ENCODE data around the gene SHISA7.
"Not testable (repeated sequence)": the region's sequence is repeated elsewhere in the genome, so short reads cannot be mapped to it uniquely, and the experiment has no call there.

SHISA7 gene

DNA sequence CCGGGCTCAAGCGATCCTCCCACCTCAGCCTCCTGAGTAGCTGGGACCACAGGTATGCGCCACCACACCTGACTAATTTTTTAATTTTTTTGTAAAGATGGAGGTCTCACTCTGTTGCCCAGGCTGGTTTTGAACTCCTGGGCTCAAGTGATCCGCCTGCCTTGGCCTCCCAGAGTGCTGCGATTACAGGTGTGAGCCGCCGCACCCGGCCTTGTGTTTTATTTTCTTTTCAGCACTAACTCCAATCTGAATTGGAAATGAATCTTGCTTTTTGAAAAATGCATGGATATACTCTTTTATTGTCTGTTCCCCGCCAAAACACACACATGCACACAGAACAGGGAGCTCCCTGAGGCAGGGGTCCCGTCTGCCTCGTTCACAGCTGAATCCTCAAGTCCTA, 19.6 kb upstream of the SHISA7 start:
- no peak for DNase-seq

DNA sequence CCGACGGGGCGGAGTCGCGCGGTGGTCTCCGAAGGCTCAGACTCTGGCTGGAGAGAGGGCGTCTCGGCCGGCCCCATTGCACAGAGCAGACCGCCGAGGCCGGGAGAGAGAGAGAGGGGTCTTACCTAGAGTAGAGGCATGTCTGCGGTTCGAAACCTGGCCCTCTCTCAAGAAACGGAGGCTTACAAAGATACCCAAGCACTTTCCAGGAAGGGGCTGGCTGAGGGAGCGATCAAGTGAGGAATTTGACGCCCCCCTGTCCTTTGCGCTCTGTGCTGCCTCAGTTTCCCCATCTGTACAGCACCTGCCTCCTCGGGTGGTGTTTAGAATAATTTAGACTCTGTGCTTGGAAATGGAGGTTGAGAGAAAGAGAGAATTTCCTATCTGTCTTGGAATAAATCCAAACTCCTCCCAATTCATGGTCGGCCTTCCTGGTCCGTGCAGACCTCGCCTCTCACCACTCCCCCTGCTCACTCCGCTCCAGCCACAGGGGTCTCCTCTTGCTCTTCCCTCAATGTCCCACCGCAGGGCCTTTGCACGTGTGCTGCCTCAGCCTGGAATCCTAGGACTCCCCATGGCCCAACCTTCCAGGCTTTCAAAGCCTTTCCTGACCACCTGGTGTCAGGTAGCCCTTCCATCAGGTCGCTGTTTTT, 19.0 kb upstream of the SHISA7 start:
- DNase-seq: no peak

DNA sequence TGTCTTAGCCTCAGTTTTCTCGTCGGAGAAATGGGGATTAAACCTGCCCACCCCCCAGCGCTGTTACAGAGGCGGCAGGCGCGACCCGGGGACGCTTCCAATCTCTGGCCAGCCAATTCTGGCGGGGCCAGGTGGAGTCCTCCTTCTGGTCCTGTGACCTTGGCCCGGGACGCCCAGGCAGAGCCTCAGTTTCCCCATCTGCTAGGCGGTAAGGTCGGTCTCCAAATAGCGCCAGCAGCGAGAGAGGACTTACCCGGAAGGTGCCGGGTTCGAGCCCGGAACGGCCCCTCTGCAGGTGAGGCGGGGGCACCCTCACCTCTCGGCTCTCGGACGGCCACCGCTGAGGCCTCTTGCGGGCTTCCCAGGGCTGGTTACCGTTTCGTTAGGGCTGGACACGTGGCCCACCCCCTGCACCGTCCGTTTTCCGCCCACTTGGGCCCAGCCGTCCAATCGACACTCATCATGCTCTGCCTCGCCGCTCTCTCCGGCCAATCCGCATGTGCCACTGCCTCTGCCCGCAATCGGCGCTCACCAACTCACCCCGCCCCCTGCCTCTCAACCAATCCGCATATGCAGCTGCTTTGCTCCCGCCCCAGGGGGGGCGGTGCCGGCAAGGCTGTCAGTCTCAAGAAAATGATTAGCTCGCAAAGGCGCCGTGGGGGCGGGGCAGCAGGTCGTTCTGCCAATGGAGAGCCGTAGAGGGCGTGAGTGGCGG, 18.3 kb upstream of the SHISA7 start, which contains the start of gene ISOC2:
Gene ISOC2, minus strand, starts transcription at position 384 of the 715 bp plus-strand sequence. CDS start 5,156 bp downstream, outside the sequence.
- DNase-seq: peak; percentile 99

DNA sequence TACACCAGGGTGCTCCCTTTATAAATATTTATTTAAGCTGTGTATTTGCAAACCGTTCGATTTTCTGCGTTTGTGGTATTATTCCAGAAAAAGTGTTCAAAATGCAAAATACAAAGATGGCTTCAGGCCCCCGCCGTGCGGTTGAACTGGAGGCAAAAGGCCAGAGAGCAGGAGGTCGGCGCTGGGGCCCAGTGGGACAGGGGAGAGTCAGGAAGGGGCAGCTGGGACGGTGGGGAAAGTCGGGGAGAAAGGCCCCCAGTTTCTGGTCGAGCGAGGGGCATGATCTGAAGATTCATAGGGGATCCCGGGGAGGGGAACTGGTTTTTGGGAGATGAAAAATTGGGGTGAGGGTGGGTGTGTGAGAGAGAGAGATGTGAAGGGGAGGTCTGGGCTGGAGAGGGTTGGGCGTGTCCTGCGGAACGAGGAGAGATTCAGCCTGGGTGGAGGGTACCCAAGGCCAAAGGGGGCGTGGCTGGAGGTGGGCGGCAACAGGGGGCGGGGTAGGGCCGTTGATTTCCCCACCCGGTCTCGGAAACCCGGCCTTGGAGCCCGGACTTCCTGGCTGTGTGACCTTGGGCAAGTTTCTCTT, 17.7 kb upstream of the SHISA7 start:
- peak; percentile 43 for DNase-seq

DNA sequence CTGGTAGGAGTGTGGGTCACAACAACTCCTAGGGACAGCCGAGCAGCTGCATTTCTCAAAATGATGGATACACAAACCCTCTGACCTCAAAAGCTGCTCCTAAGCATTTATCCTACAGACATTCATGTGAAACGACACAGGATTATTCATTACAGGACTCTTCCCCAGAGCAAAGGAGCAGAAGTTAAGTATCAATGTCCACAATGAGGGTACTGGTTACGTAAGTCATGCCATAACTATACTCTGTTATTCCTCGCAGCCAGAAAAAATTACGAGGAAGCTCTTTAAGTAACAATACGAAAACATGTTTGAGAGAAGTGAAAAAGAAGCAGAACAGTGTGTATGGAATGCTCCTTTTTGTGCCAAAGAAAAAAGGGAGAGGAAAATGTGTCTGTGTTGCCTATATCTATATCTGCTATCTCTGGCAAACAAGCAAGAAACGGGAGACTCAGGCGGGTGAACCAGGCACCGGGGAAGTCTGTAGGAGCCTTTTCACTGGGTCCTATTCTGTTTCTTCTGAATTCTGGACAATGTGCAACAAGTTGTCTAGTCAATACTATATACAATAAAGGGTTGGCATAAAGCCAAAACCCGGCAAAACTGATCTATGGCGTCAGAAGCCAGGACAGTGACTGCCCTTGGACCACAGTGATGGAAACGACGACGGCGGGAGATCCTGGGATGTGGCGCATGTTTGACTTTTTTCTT, 17.0 kb upstream of the SHISA7 start:
- no peak for DNase-seq

DNA sequence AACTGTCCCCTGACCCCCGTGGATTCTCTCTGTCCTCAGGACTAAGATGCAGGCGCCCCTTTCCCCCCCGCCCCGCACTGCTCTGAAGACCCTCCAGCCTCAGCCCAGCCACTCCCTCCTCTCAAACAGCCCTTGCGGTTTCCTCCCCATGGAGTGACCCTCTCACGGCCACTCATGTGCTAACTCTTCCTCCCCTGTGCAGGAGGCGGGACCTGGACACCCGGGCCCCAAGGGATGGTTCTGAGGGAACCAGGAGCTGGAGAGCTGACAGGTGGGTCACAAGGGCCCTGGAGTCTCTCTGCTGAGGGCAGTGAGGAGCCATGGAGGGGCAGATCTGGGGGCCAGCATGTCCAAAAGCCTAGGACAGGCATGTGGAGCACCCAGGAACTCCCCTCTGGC, 16.4 kb upstream of the SHISA7 start:
- no peak for DNase-seq

DNA sequence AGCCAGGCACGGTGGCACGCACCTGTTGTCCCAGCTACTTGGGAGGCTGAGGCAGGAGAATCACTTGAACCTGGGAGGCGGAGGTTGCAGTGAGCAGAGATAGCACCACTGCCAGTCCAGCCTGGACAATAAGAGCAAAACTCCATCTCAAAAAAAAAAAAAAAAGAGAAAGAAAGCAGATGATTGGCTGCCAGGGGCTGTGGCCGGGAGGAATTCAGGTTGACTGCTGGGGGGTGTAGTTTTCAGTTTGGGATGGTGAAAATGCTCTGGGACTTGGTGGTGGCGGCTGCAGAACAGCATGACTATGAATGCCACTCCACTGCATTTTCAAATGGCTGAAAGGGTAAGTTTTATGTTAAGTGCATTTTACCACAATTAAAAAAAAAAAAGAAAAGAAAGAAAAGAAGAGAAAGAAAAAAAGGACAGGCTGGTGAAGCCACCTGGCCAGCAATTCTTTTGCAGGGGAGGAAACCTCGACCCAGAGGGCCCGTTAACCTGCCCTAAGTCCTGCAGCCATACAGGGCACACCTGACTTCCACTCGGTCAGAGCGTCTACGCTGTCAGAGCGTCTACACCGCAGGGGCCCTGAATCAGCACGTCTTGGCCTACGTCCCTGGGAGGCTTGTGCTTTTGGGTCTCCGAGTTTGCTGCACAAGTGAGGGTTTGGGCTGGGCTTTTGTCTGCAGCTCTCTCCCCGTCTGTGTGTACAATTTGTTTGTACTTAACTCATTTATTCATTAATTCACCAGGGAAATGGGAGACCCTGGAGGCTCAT, 14.8 kb upstream of the SHISA7 start:
- no peak for DNase-seq

DNA sequence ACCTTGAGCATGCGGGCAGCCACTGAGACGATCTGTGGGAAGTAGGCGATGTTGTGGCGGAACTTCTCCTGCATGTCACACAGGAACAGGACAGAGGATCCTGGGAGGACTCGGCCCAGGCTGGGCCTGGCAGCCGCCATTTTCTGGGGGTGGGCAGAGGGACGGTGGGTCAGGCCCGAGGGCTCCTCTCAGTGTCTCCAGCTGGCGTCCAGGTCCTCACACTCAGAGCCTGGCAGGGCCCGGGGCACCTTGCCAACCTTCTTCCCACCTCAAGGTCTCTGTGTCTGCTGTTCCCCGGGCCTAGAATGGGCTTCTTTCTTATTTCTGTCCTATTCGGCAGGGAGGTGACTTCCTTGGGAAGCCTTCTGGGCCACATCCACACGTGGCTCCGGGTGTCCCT, 13.2 kb upstream of the SHISA7 start:
- DNase-seq: no peak

DNA sequence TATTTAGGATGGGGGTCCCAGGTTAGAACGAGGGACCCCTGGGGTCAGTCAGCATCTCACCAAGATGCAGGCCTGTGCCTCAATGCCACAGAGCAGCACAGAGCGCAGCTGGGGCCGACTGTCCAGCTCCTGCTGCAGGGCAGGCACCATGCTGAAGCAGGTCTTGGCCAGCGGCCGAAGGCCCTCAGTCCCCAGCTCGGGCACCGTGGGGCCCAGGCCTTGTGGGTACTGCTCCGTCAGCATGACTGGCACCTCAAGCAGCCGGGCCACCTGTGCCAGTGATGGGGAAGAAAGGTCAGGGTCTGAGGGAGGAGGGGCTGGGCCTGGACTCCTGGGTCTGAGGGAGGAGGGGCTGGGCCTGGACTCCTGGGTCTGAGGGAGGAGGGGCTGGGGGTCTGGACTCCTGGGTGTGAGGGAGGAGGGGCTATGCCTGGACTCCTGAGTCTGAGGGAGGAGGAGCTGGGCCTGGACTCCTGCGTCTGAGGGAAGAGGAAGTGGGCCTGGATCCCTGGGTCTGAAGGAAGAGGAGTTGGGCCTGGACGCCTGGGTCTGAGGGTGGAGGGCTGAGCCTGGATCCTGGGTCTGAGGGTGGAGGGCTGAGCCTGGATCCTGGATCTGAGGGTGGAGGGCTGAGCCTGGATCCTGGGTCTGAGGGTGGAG, 12.6 kb upstream of the SHISA7 start:
- no peak for DNase-seq

DNA sequence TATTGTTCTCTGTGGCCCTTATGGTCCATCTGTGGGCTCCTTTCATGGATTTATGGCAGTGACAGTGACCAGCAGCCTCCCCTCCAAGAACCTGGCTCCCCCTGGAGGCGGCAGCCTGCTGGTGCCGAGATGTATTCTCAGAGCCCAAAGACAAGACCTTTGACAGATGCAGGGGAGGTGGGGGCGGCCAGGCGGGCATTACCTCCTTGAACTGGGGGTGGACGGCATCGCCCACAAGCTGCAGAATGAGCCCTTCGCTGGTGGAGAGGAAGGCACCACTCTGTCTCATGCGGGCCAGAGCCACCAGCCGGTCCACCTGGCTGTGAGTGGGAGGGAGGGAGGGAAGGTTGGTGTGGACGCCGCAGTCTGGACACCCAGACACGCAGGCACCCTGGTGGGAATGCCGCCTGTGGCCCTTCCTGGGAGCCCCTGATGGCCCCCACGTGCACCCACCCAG, 11.7 kb upstream of the SHISA7 start:
- DNase-seq: no peak

DNA sequence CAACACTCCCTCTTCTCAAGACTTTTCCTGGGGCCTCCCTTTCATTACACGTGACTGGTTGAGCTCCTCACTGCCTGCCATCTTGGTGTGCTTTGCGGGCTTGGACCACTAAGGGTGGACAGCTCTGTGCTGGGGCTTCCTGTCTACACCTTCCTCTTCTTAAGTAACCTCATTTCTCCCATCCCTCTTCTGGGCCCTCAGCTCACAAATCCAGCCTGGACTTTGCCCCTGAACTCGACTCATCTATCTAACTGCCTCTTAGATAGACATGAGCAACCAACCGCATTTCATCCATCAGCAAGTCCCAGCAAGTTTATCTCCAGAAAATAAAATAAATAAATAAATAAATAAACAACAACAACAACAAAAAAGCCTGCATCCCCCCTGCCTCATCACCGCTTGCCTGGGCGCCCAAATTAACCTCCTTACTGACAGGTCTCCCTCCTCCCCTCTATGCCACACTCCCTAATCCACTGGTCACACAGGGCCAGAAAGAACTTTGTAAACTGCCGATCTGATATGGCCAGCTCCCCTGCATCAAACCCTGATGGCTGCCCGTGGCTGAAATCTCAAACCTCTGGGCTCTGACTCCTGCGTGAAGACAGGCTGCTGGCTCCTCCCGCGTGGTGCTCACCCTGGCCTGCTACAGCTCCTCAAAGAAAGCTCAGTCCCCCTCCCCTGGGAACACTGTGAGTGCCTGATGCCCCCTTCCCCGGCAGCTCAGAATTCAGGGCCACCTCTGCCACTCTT, 10.6 kb upstream of the SHISA7 start:
- no peak for DNase-seq

DNA sequence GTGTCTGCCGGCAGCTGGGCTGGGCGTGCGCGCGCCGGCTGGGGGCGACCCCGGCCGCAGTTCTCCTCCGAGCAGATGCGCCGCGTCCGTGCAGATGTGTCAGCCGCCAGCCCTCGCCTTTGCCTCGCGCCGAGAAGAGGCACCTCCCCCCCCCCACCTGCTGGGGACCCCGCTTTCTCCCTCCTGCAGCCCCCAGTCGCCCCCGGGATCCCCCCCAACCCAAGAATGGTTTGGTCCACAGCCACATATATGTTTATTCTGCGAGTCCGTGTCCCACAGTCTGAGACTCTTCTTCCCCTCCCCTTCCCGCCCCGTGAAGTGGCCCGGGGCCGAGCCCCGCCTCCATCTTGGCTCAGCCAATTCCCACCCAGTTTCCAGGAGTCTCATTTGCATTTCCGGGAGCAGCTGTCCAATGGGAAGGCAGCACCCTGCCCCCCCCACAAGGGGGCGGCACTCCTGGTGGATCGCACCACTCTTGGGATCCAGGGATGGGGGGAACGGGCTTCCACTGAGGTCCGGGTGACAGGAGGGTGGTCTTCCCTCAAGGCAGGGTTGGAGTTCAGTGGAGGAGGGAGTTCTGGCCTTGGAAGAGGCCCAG, 9.7 kb upstream of the SHISA7 start:
- peak; percentile 80 for DNase-seq

DNA sequence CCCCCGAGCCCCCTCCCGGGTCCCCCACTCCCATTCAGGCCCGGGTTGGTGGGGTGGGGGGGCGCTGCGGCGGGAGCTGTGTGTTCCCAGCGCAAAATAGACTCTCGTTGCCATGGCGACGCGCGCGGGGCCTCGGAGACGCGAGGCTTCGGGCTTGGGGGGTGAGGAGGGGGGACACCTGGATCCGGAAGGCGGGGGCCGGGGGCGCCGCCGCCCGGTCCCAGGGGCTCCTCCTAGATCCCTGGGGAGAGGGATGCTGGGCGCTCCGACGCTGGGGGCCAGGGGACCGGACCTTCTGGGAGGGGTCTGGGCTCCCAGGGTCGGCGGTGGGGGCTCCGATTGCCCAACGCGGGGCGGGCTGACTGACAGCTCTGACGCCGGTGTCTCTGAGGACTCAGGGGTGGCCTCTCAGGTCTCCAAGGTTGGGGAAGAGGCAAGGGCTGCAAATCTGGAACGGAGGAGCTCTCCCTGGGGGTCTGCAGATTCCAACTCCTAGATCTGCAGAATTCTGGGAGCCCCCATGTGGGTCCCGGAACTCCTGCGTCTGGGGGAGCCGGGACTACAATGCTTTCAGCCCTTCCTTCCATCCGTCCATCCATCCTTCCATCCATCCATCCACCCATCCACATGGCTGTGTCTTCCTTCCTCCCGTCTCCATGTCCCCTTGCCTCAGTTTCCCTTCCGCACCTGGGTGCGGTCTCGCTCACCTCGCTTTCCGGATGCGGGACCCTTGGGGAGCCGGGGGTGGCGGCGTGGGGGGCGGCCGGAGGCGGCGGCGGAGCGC, 9.1 kb upstream of the SHISA7 start:
- DNase-seq: no peak

DNA sequence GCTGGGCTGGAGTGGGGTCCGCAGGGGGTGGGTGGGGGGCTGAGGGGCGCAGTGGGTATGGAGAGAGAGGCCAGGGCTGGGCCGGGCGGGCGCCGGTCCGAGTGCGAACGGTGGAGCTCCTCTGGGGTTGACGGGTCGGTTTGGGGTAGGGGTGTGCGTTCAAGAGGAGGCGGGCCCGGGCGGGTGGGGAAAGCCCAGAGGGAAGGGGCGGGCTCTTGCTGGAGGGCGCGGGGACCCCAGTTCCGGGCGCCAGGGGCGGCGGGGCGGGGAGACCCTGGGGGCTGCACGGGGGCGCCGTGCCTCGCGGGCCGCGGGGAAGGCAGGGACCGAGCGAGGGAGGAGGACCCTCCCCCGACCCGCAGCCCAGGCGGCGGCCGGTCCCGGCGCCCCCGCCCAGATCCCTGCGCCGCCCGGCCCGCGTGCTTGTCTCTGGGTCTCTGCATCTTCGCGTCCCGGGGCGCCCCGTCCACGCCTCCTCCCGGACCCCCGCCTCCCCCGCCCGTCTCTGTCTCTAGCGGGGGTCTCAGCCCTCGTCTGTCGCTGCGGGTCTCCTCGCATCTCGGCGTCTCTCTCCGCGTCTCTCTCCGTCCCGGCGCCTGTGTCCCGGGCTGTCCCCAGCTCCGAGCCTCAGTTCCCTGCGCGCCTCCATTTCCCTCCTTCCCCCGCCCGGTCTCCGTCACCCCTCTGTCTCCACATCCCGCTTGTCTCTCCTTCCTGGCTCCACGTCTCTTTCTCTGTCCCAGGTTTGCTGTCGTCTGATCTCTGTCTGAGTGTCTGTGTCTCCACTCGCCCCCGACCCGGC, 8.3 kb upstream of the SHISA7 start:
- no peak for DNase-seq

DNA sequence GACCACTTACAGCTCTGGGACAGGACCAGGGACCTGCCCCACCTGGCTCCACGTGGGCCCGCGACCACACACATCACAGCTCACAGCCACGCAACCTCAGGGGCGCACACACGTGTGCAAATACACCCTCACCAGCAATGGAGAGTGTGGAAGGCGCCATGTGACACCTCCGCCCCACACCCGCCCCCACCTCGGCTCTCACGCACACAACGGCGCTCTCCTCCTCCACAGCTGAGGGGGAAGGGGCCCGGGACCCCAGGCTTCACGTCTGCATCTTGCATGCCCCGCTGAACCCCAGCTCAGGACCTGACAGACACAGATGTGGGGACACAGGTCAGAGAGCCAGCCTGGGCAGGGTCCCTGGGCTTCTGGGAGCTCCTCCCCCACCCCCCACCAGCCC, 6.4 kb upstream of the SHISA7 start:
- DNase-seq: no peak

DNA sequence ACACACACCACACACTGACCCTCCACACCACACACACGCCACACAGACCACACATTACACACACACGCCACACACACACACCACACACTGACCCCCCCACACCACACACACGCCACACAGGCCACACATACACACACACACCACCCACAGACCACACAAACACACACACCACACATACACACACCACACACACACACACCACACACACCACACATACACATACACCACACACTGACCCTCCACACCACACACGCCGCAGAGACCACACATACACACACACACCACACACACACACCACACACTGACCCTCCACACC, 5.0 kb upstream of the SHISA7 start:
- DNase-seq: not testable (repeated sequence)

DNA sequence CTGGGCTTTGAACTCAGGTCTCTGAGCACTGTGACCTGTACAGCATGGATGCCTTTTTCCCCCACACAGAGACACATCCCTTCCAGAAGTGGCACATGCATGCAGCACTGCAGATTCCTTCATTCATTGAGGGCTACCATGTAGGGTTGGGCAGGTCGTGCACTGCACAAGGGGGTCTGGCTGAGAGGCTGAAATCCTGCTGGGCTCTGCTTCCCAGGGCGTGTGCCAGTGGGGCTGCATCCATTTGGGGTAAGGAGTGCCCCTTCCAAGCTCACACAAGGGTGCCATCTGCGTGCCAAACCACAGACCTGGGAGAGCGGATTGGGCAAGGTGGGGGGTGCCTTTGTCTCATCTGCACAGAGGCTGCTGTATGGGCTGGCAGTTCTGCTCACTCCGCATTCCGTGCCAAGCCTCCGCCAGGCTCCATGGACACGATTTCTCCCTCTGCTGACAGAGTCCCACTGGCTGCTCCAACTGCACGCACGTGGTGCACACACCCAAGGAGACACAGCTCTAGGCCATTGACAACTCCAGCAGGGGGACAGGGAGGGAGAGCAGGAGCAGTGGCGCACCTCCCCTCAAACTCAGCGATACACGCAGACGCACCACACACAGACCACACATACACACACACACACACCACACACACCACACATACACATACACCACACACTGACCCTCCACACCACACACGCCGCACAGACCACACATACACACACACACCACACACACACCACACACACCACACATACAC, 4.5 kb upstream of the SHISA7 start:
- DNase-seq: peak; percentile 57

DNA sequence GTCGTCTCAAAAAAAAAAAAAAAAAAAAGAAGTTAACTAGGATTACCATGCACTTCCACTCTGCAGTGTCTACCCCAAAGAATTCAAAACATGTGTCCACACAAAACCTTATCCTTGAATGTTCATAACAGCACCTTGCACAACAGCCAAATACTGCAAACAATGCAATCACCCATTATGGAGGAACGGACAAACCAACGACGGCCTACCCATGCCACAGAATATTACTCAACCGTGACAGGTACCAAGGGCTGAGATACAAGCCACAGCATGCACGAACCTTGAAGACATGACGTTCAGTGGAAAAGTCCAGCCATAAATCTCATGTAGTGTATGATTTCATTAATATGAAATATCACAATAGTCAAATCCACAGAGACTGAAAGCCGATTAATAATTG, 3.0 kb upstream of the SHISA7 start:
- peak; percentile 35 for DNase-seq

DNA sequence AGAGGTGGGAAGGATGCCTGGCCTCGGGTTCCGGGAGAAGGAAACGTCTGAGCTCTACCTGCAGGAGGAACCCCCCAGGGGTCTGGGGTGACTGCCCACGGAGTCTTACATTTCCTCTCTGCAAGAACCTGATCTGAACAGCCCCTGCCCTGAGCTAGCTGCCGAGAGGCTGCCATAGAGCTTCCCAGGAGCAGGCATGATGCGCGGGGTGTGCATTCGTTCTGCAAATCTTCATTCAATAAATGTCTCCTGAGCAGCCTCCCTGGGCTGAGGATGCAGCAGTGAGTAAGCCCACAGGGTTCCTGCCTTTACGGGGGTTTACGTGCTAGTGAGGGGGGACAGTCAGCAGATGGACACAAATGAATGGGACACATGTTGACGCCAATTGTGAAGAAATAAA, 1.5 kb upstream of the SHISA7 start:
- no peak for DNase-seq

Data from NCI-H526 treated with DMSO at 0.1 percent for 48 hours (cell line).